MM.1S (cell line): ENCODE measurements around the gene CTNNA3.

ENCODE experiments used
- DNase-seq: peaks from one replicate; pipeline ENCODE4 v3.0.0-alpha.2; 2015
- H2AFZ ChIP-seq: fragments of 300-600 bp; sonication (generic); 2 replicates; pipeline ENCODE4 v1.6.0; 2016; ENCODE audit warnings: antibody characterized with exemption, low read length
- H3F3A ChIP-seq: fragments of 300-600 bp; sonication (generic); 2 replicates; pipeline ENCODE4 v1.6.1; 2016; ENCODE audit warnings: mild to moderate bottlenecking, antibody characterized with exemption, low read length, moderate library complexity, mixed read lengths; ENCODE audit not compliant: insufficient read depth
- H3K27ac ChIP-seq: fragments of 300-600 bp; sonication (generic); 2 replicates; pipeline ENCODE4 v1.5.1; 2016; ENCODE audit warnings: mild to moderate bottlenecking, low read length
- H3K27me3 ChIP-seq: fragments of 300-600 bp; sonication (generic); replicated peaks from 2 replicates; pipeline ENCODE4 v1.6.0; 2016; ENCODE audit warnings: low read length; ENCODE audit not compliant: insufficient read depth
- H3K36me3 ChIP-seq: fragments of 300-600 bp; sonication (generic); replicated peaks from 2 replicates; pipeline ENCODE4 v1.6.1; 2016; ENCODE audit warnings: mild to moderate bottlenecking, low read length, mixed read lengths; ENCODE audit not compliant: insufficient read depth
- H3K4me1 ChIP-seq: fragments of 300-600 bp; sonication (generic); 2 replicates; pipeline ENCODE4 v1.6.1; 2016; ENCODE audit warnings: low read length, mixed read lengths
- H3K4me2 ChIP-seq: fragments of 300-600 bp; sonication (generic); 2 replicates; pipeline ENCODE4 v1.6.0; 2016; ENCODE audit warnings: low read depth, low read length
- H3K4me3 ChIP-seq: fragments of 300-600 bp; sonication (generic); 2 replicates; pipeline ENCODE4 v1.5.1; 2016; ENCODE audit warnings: low read length, mixed read lengths
- H3K79me2 ChIP-seq: fragments of 300-600 bp; sonication (generic); 2 replicates; pipeline ENCODE4 v1.6.1; 2016; ENCODE audit warnings: mixed run types, low read length, mixed read lengths
- H3K9ac ChIP-seq: fragments of 300-600 bp; sonication (generic); 2 replicates; pipeline ENCODE4 v1.6.1; 2016; ENCODE audit warnings: low read length, mixed read lengths
- H3K9me2 ChIP-seq: fragments of 300-600 bp; sonication (generic); replicated peaks from 2 replicates; pipeline ENCODE4 v1.6.1; 2016; ENCODE audit warnings: mild to moderate bottlenecking, low read length, mixed read lengths; ENCODE audit not compliant: insufficient read depth
- H3K9me3 ChIP-seq: fragments of 300-600 bp; sonication (generic); replicated peaks from 2 replicates; pipeline ENCODE4 v1.6.1; 2016; ENCODE audit warnings: mild to moderate bottlenecking, low read length, mixed read lengths; ENCODE audit not compliant: insufficient read depth
- H4K20me1 ChIP-seq: fragments of 300-600 bp; sonication (generic); 2 replicates; pipeline ENCODE4 v1.6.1; 2016; ENCODE audit warnings: mild to moderate bottlenecking, low read length, moderate library complexity, mixed read lengths; ENCODE audit not compliant: insufficient read depth
- EZH2 ChIP-seq: fragments of 300-600 bp; sonication (generic); optimal IDR thresholded peaks from 2 replicates; pipeline ENCODE3; 2017; ENCODE audit warnings: low read depth, mild to moderate bottlenecking, antibody characterized with exemption, low read length, mixed read lengths
- EZH2phosphoT487 ChIP-seq: fragments of 300-600 bp; sonication (generic); IDR thresholded peaks from 2 replicates; pipeline ENCODE4 v1.6.1; 2018; ENCODE audit warnings: antibody characterized with exemption, low read length
- TF ChIP-seq, protein P1 (sequence below): fragments of 300-600 bp; sonication (generic); IDR thresholded peaks from 2 replicates; pipeline ENCODE4 v1.5.1; 2016; ENCODE audit warnings: antibody characterized with exemption, low read length, mixed read lengths

The CTNNA3 gene

DNA sequence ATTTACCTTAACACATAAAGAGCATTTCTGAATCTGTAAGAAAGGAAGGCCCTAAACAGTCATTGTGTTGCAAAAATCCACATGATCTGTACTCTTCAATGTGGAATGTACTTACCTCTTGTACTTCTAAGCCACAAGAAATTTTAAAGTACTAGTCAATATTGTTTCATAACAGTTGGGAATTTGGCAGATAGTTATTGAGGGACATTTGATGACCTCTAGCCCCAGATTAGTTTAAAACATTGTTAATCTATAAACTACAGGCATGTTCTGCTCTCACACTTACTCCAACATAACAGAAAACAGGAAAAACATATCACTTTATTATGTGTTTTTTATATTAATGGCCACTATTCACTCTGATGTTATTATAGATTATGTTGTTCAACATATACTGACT, 1755.9 kb downstream of the CTNNA3 start:
- no peaks in the 10 kb centered on the region for H3K9me3 ChIP-seq
- no peaks in the 10 kb centered on the region for H3F3A ChIP-seq
- H3K4me3 ChIP-seq, result no peak overlapping the region
- no peak overlapping the region for H3K27ac ChIP-seq
- H3K9me2 ChIP-seq, result no peaks in the 10 kb centered on the region
- no peaks in the 10 kb centered on the region for H3K36me3 ChIP-seq
- H4K20me1 ChIP-seq, result no peaks in the 10 kb centered on the region
- H3K4me1 ChIP-seq, result no peaks in the 10 kb centered on the region
- no peak overlapping the region for H3K4me2 ChIP-seq
- H3K9ac ChIP-seq, result no peak overlapping the region
- no peaks in the 10 kb centered on the region for H3K79me2 ChIP-seq
- TF ChIP-seq EZH2 (no peak), EZH2phosphoT487 (no peak)
- TF ChIP-seq, protein P1, sequence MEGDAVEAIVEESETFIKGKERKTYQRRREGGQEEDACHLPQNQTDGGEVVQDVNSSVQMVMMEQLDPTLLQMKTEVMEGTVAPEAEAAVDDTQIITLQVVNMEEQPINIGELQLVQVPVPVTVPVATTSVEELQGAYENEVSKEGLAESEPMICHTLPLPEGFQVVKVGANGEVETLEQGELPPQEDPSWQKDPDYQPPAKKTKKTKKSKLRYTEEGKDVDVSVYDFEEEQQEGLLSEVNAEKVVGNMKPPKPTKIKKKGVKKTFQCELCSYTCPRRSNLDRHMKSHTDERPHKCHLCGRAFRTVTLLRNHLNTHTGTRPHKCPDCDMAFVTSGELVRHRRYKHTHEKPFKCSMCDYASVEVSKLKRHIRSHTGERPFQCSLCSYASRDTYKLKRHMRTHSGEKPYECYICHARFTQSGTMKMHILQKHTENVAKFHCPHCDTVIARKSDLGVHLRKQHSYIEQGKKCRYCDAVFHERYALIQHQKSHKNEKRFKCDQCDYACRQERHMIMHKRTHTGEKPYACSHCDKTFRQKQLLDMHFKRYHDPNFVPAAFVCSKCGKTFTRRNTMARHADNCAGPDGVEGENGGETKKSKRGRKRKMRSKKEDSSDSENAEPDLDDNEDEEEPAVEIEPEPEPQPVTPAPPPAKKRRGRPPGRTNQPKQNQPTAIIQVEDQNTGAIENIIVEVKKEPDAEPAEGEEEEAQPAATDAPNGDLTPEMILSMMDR, result no peak
- H2AFZ ChIP-seq, result no peak overlapping the region
- no peak for DNase-seq
- no peaks in the 10 kb centered on the region for H3K27me3 ChIP-seq

GRCh38 chr10:65931291-65932070, 1764.5 kb downstream of the CTNNA3 start:
- H3F3A ChIP-seq, result no peaks in the 10 kb centered on the region
- H3K27ac ChIP-seq, result no peak overlapping the region
- no peaks in the 10 kb centered on the region for H3K4me1 ChIP-seq
- no peaks in the 10 kb centered on the region for H4K20me1 ChIP-seq
- no peak overlapping the region for H3K4me2 ChIP-seq
- H3K9ac ChIP-seq, result no peak overlapping the region
- H3K4me3 ChIP-seq, result no peak overlapping the region
- H3K9me3 ChIP-seq, result no peaks in the 10 kb centered on the region
- H3K79me2 ChIP-seq, result no peaks in the 10 kb centered on the region
- no peaks in the 10 kb centered on the region for H3K36me3 ChIP-seq
- no peaks in the 10 kb centered on the region for H3K9me2 ChIP-seq
- no peak for DNase-seq
- TF ChIP-seq EZH2, result no peak
- no peak for TF ChIP-seq EZH2phosphoT487
- TF ChIP-seq, protein P1, result no peak
- no peaks in the 10 kb centered on the region for H3K27me3 ChIP-seq
- H2AFZ ChIP-seq, result no peak overlapping the region

DNA sequence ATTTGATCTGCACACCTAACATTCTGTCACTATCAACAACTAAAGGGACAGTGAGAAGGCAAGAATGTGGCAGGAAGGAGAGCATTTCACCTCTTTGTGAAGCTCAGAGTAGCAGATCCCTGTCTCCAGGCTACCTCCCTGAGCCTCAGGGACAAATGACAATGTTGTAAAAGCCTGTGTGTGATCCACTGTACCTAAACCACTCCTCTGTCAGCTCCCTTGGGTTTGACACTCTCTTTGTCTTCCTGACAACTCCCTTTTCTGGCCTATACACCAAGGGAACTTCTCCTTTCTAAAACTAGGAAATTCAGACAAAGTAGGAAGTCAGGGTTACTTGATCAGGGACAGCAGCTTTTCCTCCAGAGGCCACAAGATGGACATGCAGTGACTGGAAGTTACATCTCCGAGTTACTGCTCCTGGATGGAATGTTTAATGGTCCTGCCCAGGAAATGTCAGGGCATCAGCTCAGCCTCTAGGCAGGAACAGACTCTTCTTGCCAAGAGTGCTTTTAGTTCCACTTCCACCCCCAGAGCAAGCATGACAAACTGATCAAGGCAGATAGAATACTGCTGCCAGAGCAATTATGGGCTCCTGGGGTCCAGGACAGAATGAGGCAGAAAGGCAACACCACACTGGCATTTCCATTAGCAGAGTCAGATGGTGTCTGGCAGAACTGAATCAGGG, 1784.7 kb downstream of the CTNNA3 start:
- Histone ChIP-seq H2AFZ (no peak overlapping the region), H3K9me2 (no peaks in the 10 kb centered on the region), H3K4me2 (no peak overlapping the region), H3K9me3 (no peaks in the 10 kb centered on the region), H3F3A (no peaks in the 10 kb centered on the region), H3K36me3 (no peaks in the 10 kb centered on the region), H3K27ac (no peak overlapping the region), H3K4me1 (no peaks in the 10 kb centered on the region), H3K9ac (no peak overlapping the region), H4K20me1 (no peaks in the 10 kb centered on the region), H3K79me2 (no peaks in the 10 kb centered on the region), H3K27me3 (no peaks in the 10 kb centered on the region), H3K4me3 (no peak overlapping the region)
- DNase-seq, result no peak
- TF ChIP-seq EZH2, result no peak
- TF ChIP-seq EZH2phosphoT487, result no peak
- TF ChIP-seq, protein P1, result no peak
